PC-3 (cell line): ENCODE results near the gene PFN1.

Experiments
- EZH2 ChIP-seq: fragments of 300-600 bp; sonication (generic); IDR thresholded peaks from one replicate; pipeline ENCODE4 v1.6.1; 2017; ENCODE audit warnings: antibody characterized with exemption, mild to moderate bottlenecking, low read length; ENCODE audit not compliant: unreplicated experiment
- EZH2phosphoT487 ChIP-seq: fragments of 300-600 bp; sonication (generic); IDR thresholded peaks from 2 replicates; pipeline ENCODE4 v1.6.1; 2018; ENCODE audit warnings: mild to moderate bottlenecking, antibody characterized with exemption, low read length, borderline replicate concordance
- TF ChIP-seq, protein P1 (sequence below): fragments of 300-600 bp; sonication (generic); conservative IDR thresholded peaks from 2 replicates; pipeline ENCODE4 v1.5.1; 2017; ENCODE audit warnings: antibody characterized with exemption, low read depth, mild to moderate bottlenecking, low read length

GRCh38 chr17:4978726-4979125 lies 30.4 kb upstream of the PFN1 start:
- TF ChIP-seq, protein P1, sequence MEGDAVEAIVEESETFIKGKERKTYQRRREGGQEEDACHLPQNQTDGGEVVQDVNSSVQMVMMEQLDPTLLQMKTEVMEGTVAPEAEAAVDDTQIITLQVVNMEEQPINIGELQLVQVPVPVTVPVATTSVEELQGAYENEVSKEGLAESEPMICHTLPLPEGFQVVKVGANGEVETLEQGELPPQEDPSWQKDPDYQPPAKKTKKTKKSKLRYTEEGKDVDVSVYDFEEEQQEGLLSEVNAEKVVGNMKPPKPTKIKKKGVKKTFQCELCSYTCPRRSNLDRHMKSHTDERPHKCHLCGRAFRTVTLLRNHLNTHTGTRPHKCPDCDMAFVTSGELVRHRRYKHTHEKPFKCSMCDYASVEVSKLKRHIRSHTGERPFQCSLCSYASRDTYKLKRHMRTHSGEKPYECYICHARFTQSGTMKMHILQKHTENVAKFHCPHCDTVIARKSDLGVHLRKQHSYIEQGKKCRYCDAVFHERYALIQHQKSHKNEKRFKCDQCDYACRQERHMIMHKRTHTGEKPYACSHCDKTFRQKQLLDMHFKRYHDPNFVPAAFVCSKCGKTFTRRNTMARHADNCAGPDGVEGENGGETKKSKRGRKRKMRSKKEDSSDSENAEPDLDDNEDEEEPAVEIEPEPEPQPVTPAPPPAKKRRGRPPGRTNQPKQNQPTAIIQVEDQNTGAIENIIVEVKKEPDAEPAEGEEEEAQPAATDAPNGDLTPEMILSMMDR, result no peak
- TF ChIP-seq EZH2 (no peak), EZH2phosphoT487 (no peak)
